B cell (primary cell): ENCODE measurements around the gene LRRC4C.

Experiments
- EZH2 ChIP-seq: IDR thresholded peaks from 2 replicates; pipeline ENCODE4 v1.6.1; 2012; ENCODE audit warnings: borderline replicate concordance, low read depth, mild to moderate bottlenecking, moderate library complexity, low read length; ENCODE audit not compliant: insufficient read depth, poor library complexity, severe bottlenecking
- TF ChIP-seq, protein P1 (sequence below): fragments of 200-600 bp; IDR thresholded peaks from one replicate; pipeline ENCODE4 v1.8.0; 2022; ENCODE audit warnings: antibody characterized with exemption, mild to moderate bottlenecking

GRCh38 chr11:40619654-40620053, 839.8 kb downstream of the LRRC4C start:
- TF ChIP-seq, protein P1, sequence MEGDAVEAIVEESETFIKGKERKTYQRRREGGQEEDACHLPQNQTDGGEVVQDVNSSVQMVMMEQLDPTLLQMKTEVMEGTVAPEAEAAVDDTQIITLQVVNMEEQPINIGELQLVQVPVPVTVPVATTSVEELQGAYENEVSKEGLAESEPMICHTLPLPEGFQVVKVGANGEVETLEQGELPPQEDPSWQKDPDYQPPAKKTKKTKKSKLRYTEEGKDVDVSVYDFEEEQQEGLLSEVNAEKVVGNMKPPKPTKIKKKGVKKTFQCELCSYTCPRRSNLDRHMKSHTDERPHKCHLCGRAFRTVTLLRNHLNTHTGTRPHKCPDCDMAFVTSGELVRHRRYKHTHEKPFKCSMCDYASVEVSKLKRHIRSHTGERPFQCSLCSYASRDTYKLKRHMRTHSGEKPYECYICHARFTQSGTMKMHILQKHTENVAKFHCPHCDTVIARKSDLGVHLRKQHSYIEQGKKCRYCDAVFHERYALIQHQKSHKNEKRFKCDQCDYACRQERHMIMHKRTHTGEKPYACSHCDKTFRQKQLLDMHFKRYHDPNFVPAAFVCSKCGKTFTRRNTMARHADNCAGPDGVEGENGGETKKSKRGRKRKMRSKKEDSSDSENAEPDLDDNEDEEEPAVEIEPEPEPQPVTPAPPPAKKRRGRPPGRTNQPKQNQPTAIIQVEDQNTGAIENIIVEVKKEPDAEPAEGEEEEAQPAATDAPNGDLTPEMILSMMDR = no peak
- TF ChIP-seq EZH2 = no peak
